ENCODE measurements around the gene TMPRSS2.

DNA sequence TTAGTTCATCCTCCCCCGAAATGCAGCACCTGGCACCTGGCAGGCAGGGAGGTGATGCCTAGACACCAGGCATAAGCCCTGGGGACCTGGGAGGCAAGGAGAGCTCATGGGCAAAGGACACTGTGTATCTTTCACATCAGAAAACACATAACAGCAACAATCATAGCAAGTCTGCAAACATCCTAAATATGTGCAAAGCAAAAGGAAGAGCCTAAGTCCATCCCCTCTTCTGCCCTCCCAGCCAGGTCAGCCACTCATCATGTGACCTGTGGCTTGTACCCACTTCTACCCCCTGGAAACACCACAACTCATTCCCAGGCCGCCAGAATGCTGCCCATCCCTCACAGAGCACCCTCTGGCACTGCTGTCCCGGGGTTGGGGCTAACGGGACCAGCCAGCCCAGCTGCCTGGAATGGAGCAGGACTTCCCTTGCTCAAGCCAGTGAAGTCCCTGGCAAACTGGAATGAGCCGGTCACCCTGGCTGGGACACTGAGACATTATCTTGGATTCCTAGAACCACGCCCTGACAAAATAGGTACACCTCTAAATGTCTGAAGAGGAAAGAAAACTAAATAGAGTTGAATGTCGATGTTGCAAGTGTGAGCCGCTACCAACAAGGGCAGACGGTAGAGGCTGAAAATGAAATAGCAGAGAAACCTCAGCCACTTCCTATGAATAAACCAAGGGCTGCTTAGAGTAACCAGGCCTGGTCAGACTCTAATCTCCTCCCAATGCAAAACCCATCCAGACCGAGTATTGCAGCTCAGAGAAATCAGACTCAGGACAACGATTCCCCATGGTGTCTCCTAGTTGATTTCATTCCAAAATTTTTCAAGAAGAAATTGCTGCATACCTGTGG is 29.4 kb downstream of the TMPRSS2 start:
- no peak for TF ChIP-seq POLR2A (IDR thresholded peaks at IDR 0.05)
- TF ChIP-seq, protein P1, sequence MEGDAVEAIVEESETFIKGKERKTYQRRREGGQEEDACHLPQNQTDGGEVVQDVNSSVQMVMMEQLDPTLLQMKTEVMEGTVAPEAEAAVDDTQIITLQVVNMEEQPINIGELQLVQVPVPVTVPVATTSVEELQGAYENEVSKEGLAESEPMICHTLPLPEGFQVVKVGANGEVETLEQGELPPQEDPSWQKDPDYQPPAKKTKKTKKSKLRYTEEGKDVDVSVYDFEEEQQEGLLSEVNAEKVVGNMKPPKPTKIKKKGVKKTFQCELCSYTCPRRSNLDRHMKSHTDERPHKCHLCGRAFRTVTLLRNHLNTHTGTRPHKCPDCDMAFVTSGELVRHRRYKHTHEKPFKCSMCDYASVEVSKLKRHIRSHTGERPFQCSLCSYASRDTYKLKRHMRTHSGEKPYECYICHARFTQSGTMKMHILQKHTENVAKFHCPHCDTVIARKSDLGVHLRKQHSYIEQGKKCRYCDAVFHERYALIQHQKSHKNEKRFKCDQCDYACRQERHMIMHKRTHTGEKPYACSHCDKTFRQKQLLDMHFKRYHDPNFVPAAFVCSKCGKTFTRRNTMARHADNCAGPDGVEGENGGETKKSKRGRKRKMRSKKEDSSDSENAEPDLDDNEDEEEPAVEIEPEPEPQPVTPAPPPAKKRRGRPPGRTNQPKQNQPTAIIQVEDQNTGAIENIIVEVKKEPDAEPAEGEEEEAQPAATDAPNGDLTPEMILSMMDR (IDR thresholded peaks at IDR 0.05): no peak

All from heart left ventricle (tissue), 13 donors.